GM19452 (cell line): Measurements from ENCODE around the gene SUMO1.

Source experiments
- ATAC-seq: cut with Tn5 transposase; IDR thresholded peaks from one replicate; pipeline ENCODE4 v1.9.1; 2021; ENCODE audit not compliant: unreplicated experiment

Gene SUMO1

GRCh38 chr2:202157211-202157990 lies 81.0 kb downstream of the SUMO1 start:
- ATAC-seq: no peak
